Measurements from ENCODE around the gene KDM5A.
"Not testable (repeated sequence)": the region's sequence is repeated elsewhere in the genome, so short reads cannot be mapped to it uniquely, and the experiment has no call there.

Gene KDM5A

GRCh38 chr12:389142-390096, at the start of gene KDM5A:
Gene KDM5A (minus strand): TSS chr12:389320. CDS start chr12:389091, 229 bp downstream.
- peak; percentile 96 for DNase-seq

- DNase-seq, result not testable (repeated sequence)
Measured at GRCh38 chr12:435737-436136, 46.6 kb upstream of the KDM5A start.

- DNase-seq, result no peak
Measured at GRCh38 chr12:422526-422925, 33.4 kb upstream of the KDM5A start.

- no peak for DNase-seq
Measured at GRCh38 chr12:418432-418831, 29.3 kb upstream of the KDM5A start.

GRCh38 chr12:414859-415258, 25.7 kb upstream of the KDM5A start:
- DNase-seq, result no peak

GRCh38 chr12:402029-402389, 12.9 kb upstream of the KDM5A start:
- peak; percentile 76 for DNase-seq

GRCh38 chr12:401235-402028, 12.3 kb upstream of the KDM5A start, which contains the start of gene CCDC77:
Gene CCDC77 (plus strand): TSS chr12:401644. CDS start chr12:409384, 7,740 bp downstream.
- DNase-seq, result peak; percentile 98

GRCh38 chr12:400828-401227, 11.7 kb upstream of the KDM5A start:
- DNase-seq, result no peak

- DNase-seq, result peak; percentile 60
Measured at GRCh38 chr12:388541-389141, 479 bp downstream of the KDM5A start.

- no peak for DNase-seq
Measured at GRCh38 chr12:388012-388411, 1.1 kb downstream of the KDM5A start.

GRCh38 chr12:386651-387050, 2.5 kb downstream of the KDM5A start:
- no peak for DNase-seq

- DNase-seq, result not testable (repeated sequence)
Measured at GRCh38 chr12:370739-371485, 18.2 kb downstream of the KDM5A start.

GRCh38 chr12:367972-368371, 21.1 kb downstream of the KDM5A start:
- DNase-seq, result no peak

GRCh38 chr12:366820-367219, 22.3 kb downstream of the KDM5A start:
- no peak for DNase-seq

GRCh38 chr12:359091-359490, 30.0 kb downstream of the KDM5A start:
- no peak for DNase-seq

- no peak for DNase-seq
Measured at GRCh38 chr12:356276-356988, 32.7 kb downstream of the KDM5A start.

- not testable (repeated sequence) for DNase-seq
Measured at GRCh38 chr12:351197-351596, 37.9 kb downstream of the KDM5A start.

- DNase-seq, result not testable (repeated sequence)
Measured at GRCh38 chr12:349625-350024, 39.5 kb downstream of the KDM5A start.

GRCh38 chr12:343036-343435, 46.1 kb downstream of the KDM5A start:
- not testable (repeated sequence) for DNase-seq

GRCh38 chr12:337039-337438, 52.1 kb downstream of the KDM5A start:
- DNase-seq, result no peak

- no peak for DNase-seq
Measured at GRCh38 chr12:334125-334524, 55.0 kb downstream of the KDM5A start.
